HTR-8/SVneo (cell line): ENCODE data around the gene CEBPE.

Source experiments
- DNase-seq: peaks from one replicate; pipeline ENCODE4 v3.0.0; 2011; ENCODE audit warnings: low spot score, mixed read lengths; ENCODE audit not compliant: insufficient read length
- FAIRE-seq: peaks from 2 replicates; lab custom pipeline; 2011; peaks lifted over from hg19 to GRCh38; lab: Jason Lieb, UNC

The CEBPE gene

DNA sequence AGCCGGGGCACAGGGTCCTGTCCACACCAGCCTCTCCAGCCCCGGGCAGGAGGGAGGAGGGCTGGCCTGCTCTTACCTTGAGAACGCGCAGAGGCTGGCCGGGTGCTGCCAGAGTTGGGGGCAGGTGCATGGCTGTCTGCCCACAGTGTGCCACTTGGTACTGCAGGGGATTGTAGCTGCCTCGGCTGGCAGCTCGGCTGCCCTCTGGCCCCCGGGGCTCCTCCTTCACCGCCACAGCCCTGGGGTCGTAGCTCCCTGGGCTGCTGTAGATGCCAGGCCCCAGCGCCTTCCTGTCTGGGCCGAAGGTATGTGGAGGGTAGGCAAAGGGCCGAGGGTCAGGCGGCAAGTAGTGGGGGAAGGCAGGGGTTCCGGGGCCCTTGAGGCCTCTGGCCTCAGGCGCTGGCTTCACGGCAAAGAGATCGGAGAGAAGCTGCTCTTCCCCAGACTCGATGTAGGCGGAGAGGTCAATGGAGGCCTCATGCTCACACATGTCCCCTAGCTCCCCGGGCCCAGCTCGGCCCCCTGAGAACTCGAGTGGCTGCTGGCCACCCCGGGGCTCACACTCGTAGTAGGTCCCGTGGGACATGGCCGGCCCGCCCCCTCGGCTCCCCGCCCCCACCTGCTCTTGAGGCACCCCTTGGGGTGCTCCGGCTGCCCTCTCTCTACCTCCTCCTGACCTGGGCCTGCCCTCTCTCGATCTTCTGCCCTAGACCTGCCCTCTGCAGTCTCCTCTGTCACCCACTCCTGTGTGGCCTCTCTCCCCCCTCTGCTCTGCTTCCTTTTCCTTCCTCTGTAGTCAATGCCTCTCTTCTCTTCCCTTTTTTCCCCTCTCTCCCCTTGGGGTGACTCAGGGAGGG is at the start of gene CEBPE:
CEBPE (minus strand) TSS at position 750 of the 857 bp plus-strand sequence; CDS start at position 586, 164 bp downstream.
- DNase-seq: no peak
- FAIRE-seq: no peak

DNA sequence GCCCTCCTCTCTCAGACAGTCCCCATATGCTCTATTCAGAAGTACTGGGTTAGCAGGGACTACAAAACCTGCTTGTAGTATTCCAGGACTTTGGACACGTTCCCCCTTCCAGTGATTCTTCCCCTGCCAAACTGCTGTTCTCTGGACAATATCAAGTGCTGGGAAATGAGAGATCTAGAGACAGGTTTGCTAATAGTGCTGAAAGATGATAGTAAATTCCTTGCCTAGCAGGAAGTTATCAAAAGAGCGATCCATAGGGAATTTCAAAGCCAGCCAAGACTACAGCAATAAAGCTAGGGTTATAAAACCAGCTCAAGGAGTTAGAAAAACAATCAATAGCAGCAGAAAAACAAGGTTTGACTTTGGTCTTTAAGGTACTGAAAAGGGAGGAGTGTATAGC is 49.2 kb upstream of the CEBPE start:
- FAIRE-seq (no peak), DNase-seq (no peak)

DNA sequence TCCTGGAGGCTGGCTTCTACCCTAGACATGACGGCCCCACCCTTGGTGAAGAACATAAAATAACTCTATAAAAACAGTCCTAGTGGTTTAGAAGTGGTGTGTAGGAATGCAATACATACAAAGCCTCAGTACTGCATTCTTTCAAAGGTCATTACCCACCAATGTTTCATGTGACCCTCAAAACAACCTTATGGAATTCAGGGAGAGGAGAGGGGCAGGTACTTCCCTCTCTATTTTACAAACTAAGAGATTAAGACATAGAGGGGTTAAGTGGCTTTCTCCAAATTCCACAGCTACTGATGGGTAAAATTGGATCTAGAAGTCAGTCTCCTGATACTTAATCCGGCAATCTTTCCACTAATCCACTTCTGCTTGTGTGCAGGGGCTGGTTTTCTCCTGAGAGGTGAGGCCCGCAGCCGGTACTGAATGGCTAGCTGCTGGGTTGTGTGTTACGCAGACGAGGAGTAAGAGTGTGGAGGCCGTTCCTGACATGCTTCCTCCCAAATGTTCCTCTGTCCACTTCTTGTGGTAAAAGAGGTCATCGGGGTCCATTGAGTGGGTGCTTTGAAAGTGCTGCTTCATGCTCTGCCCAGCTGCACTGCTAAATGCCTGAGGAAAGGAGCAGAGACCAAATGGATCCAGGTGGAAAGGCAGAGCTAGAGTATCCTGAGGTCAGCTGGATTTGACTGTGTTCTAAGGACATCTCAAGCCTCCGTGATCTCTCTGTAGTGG is 48.2 kb upstream of the CEBPE start:
- FAIRE-seq (no peak), DNase-seq (no peak)

DNA sequence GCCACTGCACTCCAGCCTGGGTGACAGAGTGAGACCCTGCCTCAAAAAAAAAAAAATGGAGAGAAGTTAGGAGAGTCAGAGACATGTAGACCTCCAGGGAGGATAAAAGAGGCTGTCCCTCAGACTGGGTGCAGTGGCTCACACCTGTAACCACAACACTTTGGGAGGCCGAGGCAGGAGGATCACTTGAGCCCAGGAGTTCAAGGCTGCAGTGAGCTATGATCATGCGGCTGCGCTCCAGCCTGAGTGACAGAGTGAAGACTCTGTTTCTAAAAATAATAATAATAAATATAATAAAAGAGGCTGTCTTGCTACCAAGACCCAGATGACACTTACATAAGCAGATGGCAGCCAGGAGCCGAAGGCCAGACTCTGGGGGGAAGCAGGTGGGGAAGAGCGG is 45.9 kb upstream of the CEBPE start:
- no peak for FAIRE-seq
- DNase-seq: no peak

DNA sequence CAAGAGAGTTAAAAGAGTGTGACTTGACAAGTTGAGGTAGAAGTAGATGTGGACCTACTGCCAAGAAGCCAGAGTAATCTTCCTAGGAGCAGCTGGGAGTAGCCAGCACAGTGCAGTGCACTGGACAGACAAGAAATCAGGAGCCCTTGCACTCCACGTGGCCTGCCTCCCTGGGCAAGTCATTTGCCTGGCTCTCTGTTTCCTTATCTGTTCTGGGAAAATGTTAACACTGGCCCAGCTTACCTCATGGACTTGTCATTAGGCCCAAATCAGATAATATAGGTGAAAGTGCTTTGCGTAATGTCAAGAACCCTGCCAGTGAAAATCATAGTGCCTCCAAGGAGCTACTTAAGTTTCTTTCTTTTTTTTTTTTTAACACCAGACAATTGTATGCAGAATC is 45.2 kb upstream of the CEBPE start:
- FAIRE-seq: no peak
- DNase-seq: no peak

DNA sequence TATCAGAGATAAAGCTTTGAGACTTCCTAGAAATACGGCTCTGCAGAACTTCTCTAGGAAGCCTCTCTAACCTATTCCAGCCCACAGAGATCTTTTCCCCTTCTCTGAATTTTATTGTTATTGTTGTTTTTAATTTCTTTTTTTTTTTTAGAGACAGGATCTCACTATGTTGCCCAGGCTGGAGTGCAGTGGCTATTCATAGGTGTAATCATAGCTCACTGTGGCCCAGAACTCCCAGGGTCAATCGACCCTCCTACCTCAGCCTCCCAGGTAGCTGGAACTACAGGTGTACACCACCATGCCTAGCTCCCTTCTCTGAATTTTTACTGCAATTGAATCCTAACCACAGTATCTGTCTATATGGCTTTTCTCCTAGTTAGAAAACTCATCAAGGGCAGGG is 44.8 kb upstream of the CEBPE start:
- FAIRE-seq: no peak
- DNase-seq: no peak

DNA sequence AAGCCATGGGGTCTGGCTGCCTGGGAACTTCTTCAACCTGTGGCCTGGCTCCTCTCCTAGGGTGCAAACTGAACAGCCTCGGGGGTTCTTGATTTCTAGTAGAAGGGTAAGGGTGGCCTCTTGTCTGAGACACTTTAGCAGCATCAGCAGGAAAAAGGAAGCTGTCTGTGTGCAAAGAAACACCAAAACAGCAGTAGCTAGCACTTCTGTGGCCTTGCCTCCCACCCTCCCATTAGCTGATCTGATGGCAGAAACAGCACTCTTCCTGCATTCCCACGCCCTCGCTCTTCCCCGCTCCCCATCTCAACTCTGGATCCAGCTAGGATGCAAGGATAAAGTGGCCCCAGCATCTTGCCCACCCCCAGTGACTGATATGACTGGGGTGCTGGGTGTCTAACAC is 43.7 kb upstream of the CEBPE start:
- FAIRE-seq (no peak), DNase-seq (no peak)

DNA sequence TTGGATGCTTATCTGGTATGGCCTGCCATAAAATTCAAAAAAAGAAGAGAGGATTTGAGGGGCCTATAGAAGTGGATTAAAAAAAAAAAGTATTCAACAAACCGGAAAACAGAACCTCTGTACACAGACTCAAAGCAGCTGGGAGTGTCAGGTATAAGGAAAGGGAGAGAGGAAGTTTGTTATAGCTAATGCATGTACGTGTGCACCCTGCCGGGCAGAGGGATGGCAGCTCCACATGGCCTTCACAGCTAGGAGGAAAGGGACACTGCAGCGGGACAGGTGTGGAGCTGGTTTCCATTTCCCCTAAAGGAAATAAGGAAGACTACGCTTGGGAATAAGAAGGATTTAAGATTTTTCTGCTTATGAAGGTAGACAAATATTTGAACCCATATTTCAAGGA is 43.0 kb upstream of the CEBPE start:
- no peak for FAIRE-seq
- no peak for DNase-seq

DNA sequence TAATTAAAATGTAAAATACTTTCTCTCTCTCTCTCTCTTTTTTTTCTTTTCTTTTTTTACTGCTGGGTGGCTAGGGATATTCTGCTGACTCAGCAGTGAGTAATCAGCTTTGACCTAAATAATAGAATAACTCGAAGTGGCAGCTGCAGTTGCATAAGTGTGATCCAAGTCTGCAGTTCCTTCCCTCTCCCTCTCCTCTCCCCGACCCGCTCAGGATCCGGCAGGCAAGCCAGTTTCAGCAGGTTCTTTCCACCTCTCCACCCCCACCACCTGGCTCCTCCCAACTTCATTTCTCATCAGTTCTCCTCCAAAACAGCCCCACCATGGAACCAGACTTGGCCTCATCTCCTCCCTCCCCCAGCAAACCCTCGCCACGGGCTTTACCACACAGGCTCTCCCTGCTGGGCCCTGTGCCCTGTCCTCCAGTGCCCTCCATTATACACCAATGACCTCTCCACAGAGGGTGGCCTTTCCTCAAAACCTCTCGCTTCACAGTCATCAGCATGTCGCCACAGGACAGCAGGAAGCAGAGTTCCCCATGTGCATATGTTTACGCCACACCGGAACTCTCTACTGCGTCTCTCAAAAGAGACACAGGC is 42.0 kb upstream of the CEBPE start:
- DNase-seq: peak; percentile 30

DNA sequence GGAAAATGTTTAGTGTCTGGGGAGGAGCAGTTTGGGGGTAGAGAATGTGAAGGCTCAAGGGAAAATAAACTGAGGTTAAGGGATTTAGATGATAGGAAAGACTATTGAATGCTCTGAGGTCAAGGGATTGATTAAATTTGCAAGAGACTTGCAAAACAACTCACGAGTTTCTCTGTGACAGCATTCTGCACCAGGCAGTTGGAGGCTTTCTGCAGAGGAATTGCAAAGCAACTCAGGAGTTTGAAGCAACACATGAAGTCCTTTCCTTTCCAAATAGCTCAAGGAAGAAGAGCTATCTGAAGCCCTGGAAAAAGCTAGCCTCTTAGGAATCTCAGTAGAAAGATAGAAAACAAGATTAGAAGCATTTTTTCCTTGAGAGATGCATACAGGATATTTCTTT is 40.5 kb upstream of the CEBPE start:
- no peak for FAIRE-seq
- DNase-seq: no peak

More for the DNA sequence above, 42.0 kb upstream of the CEBPE start:
- FAIRE-seq: no peak

DNA sequence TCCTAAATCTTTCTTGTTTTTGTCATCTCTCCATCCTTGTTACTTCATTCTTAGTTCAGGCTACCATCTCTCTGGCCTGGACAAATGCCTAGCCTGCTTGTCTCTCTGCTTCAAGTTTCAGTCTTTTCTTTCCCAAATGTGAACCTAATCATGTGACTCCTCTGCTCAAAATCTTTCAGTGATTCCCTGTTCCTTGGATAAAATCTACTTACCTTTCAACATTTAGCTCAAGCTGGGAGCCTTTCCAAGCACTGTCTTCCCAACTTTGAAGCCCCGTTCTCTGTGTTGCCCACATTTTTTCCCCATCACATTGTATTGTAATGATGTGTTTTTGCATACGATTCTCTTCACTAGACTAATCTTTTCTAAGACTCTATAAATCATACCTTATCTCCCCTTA is 39.7 kb upstream of the CEBPE start:
- DNase-seq: no peak
- no peak for FAIRE-seq

DNA sequence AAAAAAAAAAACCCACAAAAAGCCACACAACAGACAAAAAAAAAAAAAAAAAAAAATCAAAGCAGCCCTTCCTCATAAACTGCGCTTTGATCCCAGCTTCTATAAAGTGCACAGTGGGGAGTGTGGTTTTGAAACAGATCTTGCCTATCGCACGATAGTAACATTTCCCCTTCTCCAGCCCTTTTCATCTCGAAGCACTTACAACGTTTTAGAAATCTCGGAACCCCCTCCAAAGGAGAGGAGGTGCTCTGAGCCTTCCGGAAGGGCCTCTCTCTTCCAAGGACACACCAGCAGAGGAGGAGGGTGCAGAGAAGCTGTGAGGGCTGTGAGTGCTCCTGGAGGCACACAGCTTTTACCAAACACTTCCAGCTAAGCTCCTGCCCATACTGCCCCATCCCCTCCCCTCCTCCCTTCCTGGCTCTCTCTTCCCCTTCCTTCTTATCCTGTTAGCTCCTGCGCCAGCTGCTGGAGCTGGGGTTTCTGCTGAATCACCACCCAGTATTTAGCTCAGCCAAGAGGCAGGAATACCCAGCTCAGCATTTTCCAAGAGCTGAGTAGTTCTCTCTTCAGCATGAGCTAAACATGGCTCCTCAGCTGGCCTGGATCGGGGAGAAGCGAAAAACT is 36.0 kb upstream of the CEBPE start:
- FAIRE-seq: no peak

DNA sequence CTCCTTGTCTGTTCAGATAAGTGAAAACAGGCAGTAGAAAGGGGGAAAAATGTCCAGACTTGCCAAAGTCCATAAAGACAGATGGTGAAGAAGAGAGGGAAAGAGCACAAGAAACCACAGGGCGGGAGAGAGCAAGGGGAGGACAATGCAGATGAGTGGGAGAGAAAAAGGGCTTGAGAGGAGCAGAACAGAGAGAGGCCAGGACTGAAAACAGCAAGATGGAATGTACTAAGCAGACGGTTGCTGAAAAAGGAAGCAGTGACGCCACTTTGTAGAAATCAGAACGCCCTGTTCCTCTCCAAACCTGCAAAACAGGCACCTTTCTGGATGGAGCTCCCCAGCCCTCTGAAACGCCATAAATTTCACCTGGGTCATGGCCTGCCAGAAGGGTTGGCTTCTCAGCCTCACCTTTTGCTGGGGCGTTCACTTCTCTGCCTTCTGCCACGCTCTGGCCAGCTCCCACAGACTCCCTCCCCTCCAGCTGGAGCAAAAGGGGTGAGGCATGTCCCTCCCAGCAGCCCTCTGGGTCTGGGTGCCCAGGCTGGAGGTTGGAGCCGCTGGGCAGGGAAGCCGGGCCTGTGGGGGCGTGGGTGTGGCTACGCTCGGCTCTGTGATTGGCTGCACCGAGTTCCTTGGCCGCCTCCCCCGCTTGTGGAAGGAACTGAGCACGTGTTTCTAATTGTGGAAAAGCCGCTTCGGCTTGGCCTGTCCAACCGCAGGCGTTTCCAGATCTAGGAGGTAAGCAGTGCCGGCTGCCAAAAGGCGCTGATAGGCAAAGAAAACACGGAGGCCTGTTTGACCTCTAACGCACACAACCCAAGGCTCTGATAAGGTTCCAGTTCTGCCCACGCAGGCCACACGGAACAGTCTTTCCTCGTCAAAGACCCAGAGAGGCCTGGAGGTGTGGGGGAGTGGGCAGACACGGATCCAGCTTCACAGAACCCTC is 35.1 kb upstream of the CEBPE start:
- DNase-seq (no peak), FAIRE-seq (no peak)

More for the DNA sequence above, 36.0 kb upstream of the CEBPE start:
- no peak for DNase-seq

DNA sequence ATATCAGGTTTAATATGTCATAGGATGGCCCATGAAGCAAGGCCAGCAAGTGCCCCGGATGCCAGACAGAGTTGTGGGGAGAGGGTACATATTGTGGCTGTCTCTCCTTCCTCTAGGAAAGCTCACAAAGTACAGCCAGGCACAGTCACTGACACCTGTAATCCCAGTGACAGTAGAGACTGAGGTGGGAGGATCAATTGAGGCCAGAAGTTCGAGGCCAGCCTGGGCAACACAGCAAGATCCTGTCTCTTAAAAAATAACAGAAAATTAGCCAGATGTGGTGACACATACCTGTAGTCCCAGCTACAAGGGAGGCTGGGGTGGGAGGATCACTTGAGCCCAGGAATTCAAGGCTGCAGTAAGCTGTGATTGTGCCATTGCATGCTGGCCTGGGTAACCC is 32.3 kb upstream of the CEBPE start:
- FAIRE-seq: no peak
- no peak for DNase-seq

DNA sequence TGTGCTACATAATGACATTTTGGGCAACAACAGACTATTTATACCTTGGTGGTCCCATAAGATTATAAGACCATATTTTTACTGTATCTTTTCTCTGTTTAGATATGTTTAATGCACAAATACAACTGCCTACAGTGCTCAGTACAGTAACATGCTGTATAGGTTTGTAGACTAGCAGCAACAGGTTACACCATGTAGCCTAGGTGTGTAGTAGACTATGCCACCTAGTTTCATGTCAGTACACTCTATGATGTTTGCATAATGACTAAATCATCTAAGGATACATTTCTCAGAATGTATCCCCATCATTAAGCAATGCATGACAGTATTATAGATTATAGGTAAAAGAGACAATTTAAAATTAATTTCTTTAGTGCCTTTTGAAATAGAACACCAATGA is 30.7 kb upstream of the CEBPE start:
- DNase-seq: no peak

DNA sequence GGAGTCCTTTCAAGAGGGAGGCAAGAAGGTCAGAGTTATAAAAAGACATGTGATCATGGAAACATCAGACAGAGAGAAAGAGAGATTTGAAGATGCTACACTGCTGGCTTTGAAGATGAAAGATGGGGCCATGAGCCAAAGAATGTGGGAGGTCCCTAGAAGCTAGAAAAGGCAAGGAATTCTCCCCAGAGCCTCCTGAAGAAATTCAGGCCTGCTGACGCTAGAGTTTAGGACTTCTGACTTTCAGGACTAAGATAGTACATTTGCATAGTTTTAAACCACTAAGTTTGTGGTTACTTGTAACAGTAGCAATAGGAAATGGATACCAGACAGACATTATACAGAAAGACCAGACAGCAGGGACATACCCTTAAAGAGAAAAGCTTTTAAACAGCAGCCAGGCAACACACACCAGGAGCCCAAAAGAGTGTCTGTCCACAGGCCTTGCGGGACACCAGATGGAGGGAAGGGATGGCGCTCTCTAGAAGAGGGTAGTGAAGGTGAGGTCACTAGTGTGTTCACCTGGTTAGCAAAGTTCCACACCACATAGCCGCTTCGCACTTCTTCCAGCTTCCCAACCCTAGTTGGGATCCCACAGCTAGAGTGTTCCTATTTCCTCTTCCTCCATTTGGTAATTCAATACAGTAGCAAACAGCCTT is 29.7 kb upstream of the CEBPE start:
- DNase-seq: no peak
- FAIRE-seq: no peak

More for the DNA sequence above, 30.7 kb upstream of the CEBPE start:
- no peak for FAIRE-seq

DNA sequence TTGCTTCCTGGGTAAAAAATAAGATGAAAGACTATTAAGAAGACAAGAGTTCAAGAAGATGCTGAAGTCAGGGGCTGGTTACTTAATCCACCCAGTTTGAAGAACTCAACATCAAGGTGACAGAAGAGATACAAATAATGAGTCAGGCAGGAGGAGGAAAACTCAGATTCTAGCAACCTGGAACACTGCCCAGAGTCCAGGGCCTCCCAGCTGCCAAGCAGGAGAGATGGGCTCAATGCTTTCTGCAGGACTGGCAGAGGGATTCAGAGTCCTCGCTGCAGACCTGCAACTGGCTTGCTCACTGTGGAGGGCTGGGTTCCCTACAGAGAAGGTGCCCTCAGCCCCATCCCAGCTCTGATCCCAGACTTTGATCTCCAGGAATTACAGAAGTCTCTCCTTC is 28.6 kb upstream of the CEBPE start:
- no peak for DNase-seq
- FAIRE-seq: no peak

DNA sequence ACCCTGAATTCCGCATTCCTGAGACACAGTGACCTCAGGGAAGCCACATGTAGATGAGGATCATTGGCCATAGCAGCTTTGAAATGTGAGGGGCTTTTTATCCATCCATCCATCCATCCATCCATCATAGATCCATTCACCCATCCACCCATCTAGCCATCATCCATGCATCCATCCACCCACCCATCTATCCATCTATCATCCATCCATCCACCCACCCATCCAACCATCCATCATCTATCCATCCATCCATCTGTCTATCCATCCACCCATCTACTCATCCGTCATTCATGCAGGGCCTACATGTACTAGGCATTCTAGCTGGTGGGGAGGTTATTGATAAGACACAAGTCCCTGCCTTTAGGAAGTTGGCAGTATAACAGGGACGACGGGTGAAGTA is 27.9 kb upstream of the CEBPE start:
- DNase-seq (no peak), FAIRE-seq (no peak)

DNA sequence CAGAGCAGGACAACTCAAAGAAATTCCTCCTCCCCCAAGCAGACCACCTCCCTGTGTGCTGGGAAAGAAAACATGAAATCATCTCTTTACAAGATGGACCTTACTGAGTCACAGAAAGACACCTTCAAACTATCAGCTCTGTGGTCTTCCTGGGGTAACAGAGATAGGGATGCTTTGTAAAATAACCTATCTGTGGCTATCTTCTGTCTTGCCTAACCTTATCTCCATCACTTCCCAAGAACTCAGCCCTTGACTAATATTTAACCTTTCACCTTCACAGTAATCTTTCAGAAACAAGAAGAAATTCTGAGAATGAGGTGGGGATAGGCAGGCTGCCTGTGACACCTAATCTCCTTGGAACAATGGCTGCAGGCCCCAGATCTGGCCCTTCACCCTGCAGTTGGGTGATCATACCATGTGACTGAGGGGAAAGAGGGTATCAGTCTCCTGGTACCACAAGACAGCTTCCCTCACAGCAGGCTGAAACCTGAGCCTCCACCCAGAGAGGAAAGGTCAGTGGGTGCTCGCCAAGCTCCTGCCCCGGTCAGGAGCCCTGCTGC is 27.4 kb upstream of the CEBPE start:
- FAIRE-seq (no peak), DNase-seq (no peak)
